Progenitor cell of endocrine pancreas (in vitro differentiated cells): ENCODE results near the gene ZFYVE21. TPM values are rescaled to one million over a fixed set of nuclear protein-coding genes. Genes with fewer than 3 reads are reported as not detected.
A peak's percentile ranks its signal among the peaks of the same experiment; 100 is the strongest.

Experiments used
- DNase-seq: peaks from one replicate; pipeline ENCODE4 v3.0.0; 2021; ENCODE audit warnings: low spot score; ENCODE audit not compliant: unreplicated experiment
- H3K27ac Mint-ChIP-seq: 2 replicates; pipeline ENCODE4 v1.8.0; 2021; ENCODE audit warnings: mild to moderate bottlenecking, moderate library complexity, mixed read lengths
- H3K27me3 Mint-ChIP-seq: 2 replicates; pipeline ENCODE4 v1.8.0; 2021; ENCODE audit warnings: mixed read lengths
- H3K36me3 Mint-ChIP-seq: 2 replicates; pipeline ENCODE4 v1.8.0; 2022; ENCODE audit warnings: mixed read lengths; ENCODE audit not compliant: insufficient read depth
- H3K4me1 Mint-ChIP-seq: 2 replicates; pipeline ENCODE4 v1.8.0; 2021; ENCODE audit warnings: low read depth, mixed read lengths
- H3K4me3 Mint-ChIP-seq: 2 replicates; pipeline ENCODE4 v1.8.0; 2021; ENCODE audit warnings: low read depth, mild to moderate bottlenecking, moderate library complexity, mixed read lengths
- H3K9me3 Mint-ChIP-seq: 2 replicates; pipeline ENCODE4 v1.8.0; 2021; ENCODE audit warnings: low read depth, mixed read lengths
- CTCF ChIP-seq: fragments of 200-600 bp; sonication (generic); IDR thresholded peaks from one replicate; pipeline ENCODE4 v1.5.0; 2021; ENCODE audit warnings: antibody characterized with exemption, mild to moderate bottlenecking; ENCODE audit not compliant: unreplicated experiment
- long read RNA-seq: library from polyadenylated mRNA; unstranded; transcript quantifications from one replicate; pipeline ENCODE4 v2.0.0, GENCODE V29; 2020
- total RNA-seq: library from RNA; stranded (reverse); gene quantifications from 2 replicates; pipeline ENCODE4 v1.2.1, GENCODE V29; 2021

ZFYVE21 gene
- total RNA-seq = 47.2 and 52.5 TPM in 2 replicates
- long read RNA-seq, transcript ZFYVE21-202 (7 exons, 1,383 nt) = major isoform, 32 of 76 reads
- long read RNA-seq, transcript ZFYVE21-201 (8 exons, 1,521 nt) = minor isoform, 30 of 76 reads
- long read RNA-seq, partial matches to known transcripts = 1 of 76 reads
- long read RNA-seq, other reads (novel, unspliced or antisense) = 9 of 76 reads

DNA sequence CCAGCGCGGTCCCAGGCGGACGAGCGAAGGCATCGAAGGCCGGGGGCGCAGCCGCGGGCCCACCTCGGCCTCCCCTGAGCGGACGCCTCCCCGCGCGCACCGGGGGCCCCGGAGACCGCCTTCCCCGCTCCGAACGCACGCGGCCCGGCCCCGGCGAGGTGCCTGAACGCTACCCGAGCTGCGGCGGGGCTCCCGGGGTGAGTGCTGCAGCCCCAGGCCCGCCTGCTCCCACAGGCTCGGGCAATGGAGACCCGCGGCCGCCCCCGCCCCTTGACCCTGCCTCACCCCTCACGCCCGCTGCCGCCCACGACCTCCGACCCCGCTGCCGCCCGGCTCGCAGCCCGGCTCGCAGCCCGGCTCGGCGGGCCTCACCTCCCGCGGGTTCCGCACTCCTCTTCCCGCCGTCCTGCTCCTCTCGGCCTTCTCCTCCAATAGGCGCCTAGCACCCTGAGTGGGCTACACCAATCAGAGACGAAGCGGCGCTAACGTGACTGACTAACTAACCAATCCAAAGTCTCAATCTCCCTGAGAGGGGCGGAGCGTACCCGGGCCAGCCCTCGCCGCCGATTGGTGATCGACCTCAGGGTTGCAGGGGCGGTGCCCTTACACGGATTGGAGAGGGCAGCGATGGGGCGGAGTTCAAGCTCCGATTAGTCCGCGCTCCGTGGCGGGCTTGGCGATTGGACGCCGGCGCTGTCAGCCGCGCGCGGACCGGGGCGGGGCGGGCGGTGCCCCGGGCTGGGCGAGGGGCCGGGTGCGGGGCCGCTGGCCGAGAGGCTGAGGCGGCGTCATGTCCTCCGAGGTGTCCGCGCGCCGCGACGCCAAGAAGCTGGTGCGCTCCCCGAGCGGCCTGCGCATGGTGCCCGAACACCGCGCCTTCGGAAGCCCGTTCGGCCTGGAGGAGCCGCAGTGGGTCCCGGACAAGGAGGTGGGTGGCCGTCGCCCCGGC lies at the start of gene ZFYVE21, which contains the start of gene XRCC3:
ZFYVE21 (plus strand) TSS at position 759 of the 949 bp plus-strand sequence; CDS start at position 791, 32 bp downstream.
XRCC3 (minus strand) TSS at position 400 of the 949 bp plus-strand sequence. CDS start 4,364 bp downstream, outside the sequence.
- peaks cover 3% of the 10 kb centered on the region for H3K36me3 Mint-ChIP-seq
- H3K27me3 Mint-ChIP-seq = no peaks in the 10 kb centered on the region
- no peak for TF ChIP-seq CTCF
- no peaks in the 10 kb centered on the region for H3K9me3 Mint-ChIP-seq
- H3K4me3 Mint-ChIP-seq = peak within 1 kb of the TSS; percentile 82
- H3K4me1 Mint-ChIP-seq = peaks cover 22% of the 10 kb centered on the region
- peak within 1 kb of the TSS; percentile 96 for H3K27ac Mint-ChIP-seq
- DNase-seq = peak; percentile 100

DNA sequence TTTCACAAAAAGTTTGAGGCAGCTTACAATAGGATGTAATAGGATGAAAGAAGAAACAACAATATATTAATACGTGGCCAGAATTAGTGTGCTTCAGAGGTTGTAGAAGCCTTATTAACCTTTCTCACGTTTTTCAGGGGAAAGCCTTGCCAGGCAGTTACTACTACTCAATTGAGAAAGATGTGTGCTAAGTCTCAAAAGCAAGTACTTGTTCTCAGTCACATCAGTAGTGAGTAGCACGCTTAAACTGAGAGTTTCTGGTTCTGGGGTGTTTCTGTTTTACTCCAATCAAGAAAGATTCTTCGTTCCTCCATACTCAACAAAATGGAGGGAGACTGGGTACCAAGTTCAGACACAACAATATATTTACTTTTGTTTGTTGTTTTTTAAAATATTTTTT lies 47.9 kb upstream of the ZFYVE21 start:
- DNase-seq = no peak
- Mint-ChIP-seq H3K36me3 (peaks cover 17% of the 10 kb centered on the region), H3K4me3 (no peak overlapping the region), H3K27ac (no peak overlapping the region), H3K27me3 (no peaks in the 10 kb centered on the region), H3K9me3 (no peaks in the 10 kb centered on the region), H3K4me1 (no peaks in the 10 kb centered on the region)
- TF ChIP-seq CTCF = no peak

DNA sequence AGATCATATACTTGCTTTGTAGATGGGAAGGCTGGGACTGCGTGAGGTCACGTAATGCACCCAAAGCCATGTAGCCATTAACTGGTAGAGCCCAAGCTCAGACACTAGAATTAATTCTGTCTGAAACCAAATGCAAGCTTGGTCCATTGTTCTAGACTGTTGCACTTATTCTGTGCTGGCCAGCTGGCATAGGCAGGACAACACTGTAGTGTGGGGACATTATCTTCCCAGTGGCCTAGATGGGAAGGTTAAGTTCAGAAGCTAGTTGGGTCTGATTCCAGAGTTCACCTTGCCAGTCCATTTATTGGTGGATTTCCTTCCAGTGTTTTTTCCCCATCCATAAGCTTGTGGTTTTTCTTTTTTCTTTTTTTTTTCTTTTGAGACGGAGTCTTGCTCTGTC lies 47.5 kb upstream of the ZFYVE21 start:
- Mint-ChIP-seq H3K4me1 (no peaks in the 10 kb centered on the region), H3K4me3 (no peak overlapping the region), H3K36me3 (peaks cover 19% of the 10 kb centered on the region), H3K27me3 (no peaks in the 10 kb centered on the region), H3K27ac (no peak overlapping the region), H3K9me3 (no peaks in the 10 kb centered on the region)
- TF ChIP-seq CTCF = no peak
- no peak for DNase-seq

- no peak overlapping the region for H3K4me3 Mint-ChIP-seq
These were observed 46.2 kb upstream of the ZFYVE21 start for GRCh38 chr14:103669370-103669769.

More at GRCh38 chr14:103669370-103669769, 46.2 kb upstream of the ZFYVE21 start:
- DNase-seq = no peak
- Mint-ChIP-seq H3K4me1 (no peaks in the 10 kb centered on the region), H3K9me3 (no peaks in the 10 kb centered on the region), H3K27ac (no peak overlapping the region), H3K36me3 (peaks cover 19% of the 10 kb centered on the region), H3K27me3 (no peaks in the 10 kb centered on the region)
- TF ChIP-seq CTCF = no peak
